GM18526 (cell line): ENCODE measurements around the gene TBC1D3.
"Not testable (repeated sequence)": the region's sequence is repeated elsewhere in the genome, so short reads cannot be mapped to it uniquely, and the experiment has no call there.

Experiments used
- POLR2A ChIP-seq: IDR thresholded peaks from 3 replicates; pipeline ENCODE4 v1.6.1; 2011; ENCODE audit not compliant: insufficient read length; ENCODE audit errors: extremely low read depth

The TBC1D3 gene

DNA sequence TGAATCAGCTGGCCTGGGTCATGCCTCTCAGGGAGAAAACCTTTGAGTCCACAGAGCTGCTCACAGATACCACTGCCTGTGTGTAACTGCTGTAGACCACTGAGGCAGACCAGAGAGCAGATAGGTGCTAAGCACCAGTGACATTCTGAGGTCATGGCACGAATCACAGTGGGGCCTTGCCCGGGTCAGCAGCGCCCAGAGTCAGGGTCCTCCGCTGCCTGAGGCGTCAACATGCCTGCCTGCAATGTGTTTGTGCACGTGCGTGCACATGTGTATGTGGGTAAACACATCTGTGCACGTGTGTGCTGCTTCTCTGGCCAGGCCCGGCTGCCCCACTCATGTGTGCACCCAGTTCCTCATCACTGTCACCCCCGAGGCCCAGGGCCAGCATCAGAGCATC lies at the start of gene TBC1D3:
Gene TBC1D3, minus strand, starts transcription at position 101 of the 400 bp plus-strand sequence. CDS start 1,526 bp downstream, outside the sequence.
- TF ChIP-seq POLR2A, result not testable (repeated sequence)
